GM19328 (cell line): Measurements from ENCODE around the gene UBAC1.
A peak's percentile ranks its signal among the peaks of the same experiment; 100 is the strongest.

Experiments used
- ATAC-seq: cut with Tn5 transposase; IDR thresholded peaks from one replicate; pipeline ENCODE4 v1.9.1; 2021; ENCODE audit warnings: mild to moderate bottlenecking, moderate library complexity; ENCODE audit not compliant: unreplicated experiment

Gene UBAC1, protein sequence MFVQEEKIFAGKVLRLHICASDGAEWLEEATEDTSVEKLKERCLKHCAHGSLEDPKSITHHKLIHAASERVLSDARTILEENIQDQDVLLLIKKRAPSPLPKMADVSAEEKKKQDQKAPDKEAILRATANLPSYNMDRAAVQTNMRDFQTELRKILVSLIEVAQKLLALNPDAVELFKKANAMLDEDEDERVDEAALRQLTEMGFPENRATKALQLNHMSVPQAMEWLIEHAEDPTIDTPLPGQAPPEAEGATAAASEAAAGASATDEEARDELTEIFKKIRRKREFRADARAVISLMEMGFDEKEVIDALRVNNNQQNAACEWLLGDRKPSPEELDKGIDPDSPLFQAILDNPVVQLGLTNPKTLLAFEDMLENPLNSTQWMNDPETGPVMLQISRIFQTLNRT

DNA sequence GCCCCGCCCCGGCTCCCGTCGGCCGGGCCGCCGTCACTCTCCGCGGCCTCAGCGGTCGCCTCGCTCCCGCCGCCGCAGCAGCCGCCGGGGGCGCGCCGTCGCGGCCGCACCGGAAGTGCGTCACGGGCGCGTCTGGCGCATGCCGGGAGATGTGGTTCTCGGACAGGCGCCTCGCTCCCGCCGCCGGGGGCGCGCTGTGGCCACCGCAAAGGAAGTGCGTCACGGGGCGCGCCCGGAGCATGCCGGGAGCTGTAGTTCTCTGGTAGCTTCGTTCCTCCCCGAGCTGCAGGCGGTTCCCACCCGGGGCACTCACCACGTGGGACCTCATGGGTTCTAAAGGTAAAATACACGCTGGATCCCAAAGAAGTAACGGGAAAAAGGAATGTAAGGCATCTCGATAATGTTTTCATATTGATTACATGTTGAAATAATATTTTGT is at the start of gene UBAC1:
Gene UBAC1 (minus strand): TSS at position 97 of the 439 bp plus-strand sequence. CDS start 211 bp downstream, outside the sequence.
- peak; percentile 91 for ATAC-seq

DNA sequence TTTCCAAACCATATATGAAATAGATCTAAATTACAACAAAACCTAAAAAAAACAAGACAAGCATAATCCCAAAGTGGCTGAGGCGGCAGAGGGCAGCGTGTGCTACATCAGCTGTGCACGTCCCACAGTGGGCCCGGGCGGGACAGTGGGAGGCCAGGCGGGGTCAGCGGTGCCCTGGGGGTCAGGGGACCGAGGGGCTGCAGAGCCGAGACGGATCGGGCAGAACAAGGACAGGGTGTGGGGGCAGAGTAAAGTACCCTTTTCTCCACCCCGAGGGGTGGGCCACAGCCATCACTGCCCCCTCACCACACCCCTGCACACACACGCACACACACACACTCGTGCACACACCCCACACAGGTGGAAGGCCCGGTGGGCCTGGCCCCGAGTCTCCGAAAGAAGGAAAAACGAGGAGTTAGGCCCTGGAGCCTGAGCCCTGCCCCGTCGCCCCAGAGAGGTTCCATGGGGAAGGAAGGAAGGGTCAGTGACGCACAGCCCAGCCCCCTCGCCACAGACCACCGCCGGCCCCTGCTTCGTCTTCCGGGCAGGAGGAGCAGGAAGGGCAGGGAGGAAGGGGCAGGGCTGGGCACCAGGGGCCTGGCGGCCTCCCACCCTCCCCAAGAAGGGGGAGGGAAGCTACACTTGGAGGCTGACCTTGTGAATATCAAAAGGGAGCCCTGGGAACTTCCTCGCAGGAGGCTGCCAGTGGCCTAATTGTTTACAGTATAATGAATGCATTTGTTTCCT is 49.6 kb upstream of the UBAC1 start:
- no peak for ATAC-seq

DNA sequence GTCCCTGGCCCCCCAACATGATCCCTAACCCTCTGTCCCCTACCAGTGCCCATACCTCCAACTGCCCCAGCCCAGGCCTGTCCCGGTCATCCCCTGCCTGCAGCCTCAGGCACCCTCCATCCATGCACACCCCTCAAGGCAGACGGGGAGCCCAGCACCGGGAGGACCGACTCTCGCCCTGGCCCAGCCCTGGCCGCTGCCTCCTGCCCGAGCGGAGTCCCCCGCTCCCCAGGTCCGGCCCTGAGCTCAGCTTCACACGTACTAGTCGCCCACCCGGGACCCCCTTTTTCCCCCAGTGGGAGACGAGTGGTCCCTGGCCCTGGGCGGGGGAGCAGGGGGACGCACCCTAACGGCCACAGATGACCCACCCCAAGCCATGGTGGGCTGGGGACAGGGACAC is 49.0 kb upstream of the UBAC1 start:
- no peak for ATAC-seq

DNA sequence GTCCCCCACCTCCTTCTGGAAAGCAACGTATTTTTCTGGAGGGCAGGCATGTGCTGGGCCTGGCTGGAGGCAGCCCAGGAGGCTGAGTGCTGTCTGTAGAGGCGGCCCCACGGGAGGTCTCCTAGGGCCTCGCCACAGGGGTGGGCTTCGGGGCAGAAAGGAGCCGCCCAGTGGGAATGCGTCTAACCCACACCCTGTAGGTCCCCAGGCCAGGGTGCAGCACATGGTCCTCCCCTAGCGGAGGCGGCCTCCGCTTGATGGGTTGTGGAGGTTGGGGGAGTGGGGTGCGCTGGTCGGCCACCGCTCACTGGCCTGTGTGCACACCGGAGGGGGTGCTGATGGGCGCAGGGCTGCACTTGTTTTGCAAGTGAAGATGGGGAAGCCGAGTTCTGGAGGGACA is 48.3 kb upstream of the UBAC1 start:
- no peak for ATAC-seq

DNA sequence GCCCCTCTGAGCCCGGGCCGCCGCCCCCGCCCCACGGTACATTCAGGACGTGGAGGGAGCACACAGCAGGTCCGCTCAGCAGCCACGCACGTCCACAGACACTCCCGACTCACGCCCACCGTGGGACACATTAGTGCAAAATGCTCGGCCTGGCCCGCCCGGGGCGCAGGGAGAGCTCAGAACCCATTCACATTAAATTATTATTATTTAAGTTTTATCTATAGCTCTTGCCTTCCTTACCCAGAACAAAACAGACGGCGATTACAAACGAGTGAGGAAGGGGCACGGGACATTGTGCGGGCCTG is 47.5 kb upstream of the UBAC1 start:
- no peak for ATAC-seq

DNA sequence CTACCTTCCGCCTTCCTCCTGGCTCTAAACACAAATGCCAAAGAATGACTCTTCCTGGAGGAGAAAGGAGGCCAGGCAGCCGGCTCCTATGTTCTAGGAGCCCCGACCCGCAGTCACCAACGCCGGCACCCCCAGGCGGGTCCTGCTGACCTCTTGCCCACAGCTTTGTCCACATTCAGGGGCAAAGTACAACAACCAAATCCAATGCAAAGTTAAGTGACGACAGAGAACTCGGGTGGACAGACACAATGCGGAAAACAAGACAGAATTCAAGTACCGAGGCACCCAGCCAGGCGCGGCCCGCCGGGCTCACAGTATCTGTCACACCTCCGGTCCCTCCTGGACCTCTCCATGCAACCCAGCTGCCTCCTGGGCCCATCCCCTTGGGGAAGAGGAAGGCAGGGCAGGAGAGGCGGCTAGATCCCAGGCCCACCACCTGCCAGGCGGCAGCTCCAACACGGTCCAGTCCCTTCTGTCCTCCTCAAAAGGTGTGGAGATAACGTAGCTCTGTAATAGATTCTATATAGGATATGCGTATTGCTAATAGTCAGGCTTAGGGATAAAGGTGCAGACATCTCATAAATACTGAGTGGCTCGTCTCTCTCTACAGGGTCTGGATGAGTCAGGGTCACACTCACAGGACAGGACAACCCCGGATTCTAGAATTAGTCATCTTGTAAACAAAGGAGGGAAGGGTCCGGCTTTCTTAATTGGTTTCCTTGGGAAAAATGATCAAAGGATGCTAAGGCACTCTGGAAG is 46.9 kb upstream of the UBAC1 start:
- no peak for ATAC-seq

DNA sequence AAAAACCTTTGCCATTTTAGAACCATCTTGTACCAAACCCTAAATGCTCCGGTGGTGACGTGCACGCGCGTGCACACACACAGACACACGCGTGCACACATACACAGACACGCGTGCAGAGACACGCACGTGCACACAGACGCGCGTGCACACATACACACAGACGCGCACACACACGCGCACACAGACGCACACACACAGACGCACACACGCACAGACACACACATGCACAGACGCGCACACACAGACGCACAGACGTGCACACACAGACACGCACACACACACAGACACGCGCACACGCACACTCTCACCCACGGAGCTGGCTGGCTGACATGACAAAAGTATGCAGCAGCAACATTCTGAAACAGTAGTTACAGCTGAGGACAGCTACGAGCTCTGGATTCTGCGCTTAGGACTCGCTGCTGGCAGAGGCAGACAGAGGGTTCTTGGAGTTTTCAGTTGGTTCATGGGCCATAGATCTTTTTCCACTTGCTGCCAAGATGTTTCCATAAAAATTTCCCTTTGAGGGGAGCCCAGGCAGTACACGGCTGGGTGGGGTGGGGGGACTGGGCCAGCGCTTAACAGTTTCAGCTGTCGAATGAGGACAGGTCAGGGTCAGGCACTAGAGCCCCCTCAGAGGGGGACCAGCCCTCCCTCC is 46.2 kb upstream of the UBAC1 start:
- ATAC-seq: no peak

DNA sequence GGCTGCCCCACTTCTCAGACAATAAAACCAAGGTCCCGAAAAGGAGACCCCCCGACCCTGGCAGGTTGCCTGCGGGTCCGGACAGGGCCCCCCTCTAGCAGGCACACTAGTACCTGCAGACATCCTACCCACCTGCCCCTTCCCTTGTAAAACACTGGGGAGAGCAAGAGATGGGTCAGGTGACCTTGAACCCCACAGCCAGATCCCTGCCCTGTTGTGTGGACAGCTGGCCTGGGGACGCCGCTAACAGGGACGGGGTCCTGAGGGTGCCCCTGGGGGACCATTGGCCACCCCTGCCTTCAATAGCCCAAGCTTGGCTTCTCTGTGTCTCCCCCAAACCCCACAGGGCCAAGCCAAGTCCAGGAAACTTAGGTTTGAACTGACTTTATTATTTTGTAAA is 45.0 kb upstream of the UBAC1 start:
- no peak for ATAC-seq

DNA sequence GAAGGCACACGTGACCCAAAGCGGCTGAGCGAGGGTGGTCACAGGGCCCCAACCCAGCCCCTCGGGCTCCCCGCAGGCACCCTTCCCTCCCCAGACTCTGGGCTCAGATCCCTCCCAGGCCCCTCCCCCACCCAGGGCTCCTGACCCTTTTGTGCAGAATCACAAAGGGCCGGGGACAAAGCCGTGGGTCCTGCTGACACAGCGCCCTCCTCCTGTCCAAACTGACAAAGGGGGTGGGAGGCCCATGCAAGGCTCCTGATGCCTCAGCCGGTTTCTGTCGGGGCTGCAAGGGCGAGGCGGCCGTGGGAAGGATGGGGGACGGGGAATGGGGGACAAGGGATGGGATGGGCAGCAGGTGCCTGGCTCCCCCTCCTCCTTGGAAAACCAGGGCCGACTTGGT is 43.5 kb upstream of the UBAC1 start:
- ATAC-seq: no peak

DNA sequence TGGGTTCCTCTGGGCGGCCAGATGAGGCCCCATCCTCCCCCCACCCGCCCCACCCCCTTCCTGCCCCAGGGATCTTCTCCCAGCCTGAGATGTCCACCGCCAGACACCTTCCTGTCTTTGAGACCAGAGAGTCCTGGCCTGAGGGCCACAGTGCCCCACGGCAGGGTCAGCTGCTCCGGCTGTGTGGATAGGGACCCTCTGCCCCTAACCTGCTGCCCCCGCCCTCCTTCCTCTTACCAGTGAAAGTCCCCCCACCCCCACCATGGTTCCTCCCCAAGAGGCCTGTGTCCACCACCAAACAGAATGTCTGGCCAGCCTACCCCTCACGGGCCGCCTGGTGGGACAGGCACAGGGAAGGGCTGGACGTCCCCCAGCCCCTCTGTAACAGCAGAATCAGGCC is 43.0 kb upstream of the UBAC1 start:
- ATAC-seq: no peak

DNA sequence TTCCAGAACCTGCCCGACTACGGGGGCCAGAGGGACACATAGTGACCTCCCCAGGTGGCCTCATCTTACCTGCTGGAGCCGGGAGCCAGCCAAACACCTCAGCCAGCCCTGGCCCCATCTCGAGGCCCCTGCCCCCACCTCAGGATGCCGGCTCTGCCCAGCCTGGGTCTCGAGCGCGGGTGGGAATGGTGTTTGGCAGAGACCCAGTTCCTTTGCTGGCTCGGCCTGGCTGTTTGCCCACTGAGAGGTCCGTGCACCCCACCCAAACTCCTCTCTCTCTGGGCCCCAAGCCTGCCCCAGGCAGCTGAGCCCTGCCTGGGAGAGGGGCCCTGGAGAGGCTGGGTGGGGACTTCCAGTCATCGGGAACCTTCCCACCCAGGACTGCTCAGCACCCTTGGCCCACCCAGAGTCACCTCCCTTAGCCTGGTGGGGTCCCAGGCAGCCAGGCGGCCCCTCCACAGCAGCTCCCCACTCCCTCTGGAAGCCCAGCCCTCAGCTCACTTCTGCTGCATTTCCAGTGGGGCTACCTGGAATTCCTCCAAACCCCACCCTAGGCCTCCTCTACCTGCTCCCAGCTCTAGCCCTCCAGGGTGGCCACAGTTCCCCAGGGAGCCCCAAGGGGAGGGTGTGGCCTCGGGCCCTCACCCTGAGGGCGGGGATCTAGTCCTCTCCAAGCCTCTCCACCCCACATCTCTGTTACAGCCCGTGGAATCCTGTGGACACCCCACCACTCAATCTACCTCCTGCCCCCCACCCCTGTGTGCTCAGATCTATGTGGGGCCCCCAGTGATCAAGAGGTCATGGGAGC is 42.4 kb upstream of the UBAC1 start:
- no peak for ATAC-seq

DNA sequence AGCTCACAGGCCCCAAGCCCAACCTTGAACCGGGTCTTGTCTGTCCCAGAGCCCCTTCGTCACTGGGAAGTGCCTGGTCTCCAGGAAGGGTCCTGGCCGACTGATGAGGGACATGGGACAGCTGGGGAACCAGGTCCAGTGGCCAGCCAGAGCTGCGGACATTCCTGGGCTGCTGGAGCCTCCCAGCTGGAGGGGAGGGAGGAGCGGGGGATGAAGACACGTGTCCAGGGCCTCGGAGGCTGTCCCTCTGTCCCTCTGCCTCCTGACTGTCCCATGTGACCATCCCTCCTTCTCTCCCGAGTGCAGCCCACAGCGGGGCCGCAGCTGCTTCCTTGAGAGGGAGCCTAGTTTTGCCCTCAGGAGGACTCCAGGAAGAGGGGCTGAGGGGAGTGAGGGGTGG is 41.7 kb upstream of the UBAC1 start:
- ATAC-seq: no peak

DNA sequence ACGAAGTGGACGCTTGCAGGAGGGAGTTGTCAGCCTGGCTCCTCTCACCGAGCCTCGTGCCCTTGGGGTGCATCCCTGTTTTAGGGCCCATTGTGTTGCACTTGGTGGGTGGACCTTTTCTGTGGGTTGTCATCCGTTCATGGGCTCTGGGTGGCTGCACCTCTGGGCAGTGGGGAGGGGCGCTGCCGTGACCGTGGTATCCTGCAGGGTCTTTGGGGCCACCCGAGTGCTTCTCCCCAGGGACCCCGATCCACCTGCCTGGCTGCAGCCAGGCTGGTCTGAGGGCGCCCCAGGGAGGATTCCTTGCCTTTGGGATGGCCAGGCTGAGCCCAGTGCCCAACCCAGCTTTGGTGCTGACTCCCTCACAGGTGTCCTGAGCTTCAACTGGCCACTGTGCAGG is 41.0 kb upstream of the UBAC1 start:
- ATAC-seq: no peak

DNA sequence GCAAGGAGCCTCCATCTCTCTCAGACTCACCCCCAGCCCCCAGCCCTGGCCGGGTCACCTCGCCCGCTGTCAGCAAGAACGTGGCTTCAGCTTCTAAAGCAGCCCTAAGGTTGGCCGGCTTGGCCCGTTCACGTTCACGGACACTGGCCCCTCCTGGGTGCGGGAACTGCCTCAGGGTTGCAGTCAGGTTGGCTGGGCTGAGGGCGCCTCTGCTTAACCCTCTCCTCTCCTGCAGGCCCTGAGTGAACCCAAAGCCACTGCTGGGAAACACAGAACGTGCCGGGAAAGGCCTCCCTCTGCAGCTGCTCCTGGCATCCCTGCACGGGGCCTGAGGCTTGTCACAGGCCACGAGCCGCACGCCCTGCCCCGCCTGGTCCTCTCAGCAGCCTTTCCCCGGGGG is 40.1 kb upstream of the UBAC1 start:
- no peak for ATAC-seq

DNA sequence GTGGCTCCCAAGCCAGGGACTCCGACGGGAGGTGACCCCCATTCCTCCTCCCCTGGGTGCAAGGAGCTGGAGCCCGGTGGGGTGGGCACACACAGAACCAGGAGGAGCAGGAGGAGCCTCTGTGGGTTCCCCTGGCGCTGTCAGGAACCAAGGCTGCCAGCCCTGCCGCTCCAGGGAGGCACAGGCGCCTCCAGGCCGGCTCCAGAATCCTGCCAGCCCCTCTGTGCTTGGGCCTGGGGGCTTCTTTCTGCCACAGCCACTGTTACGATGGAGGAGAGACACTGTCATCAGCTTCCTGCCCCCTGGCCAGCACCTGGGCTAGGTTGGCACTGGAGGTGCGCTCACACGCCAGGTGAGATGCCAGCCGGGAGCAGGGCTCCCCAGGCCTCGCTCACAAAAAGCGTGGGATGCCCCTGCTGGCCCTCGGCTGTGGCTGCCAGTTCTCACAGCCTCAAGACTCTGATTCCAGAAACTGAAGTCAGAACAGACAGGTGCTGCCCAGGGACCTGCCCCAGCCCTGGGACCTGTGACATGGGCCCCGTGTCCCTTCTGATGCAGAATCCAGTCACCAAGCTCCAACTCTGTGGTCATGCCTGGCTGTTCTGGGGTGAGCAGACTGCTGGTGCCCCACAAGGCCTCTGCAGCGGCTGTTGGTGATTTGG is 37.4 kb upstream of the UBAC1 start:
- no peak for ATAC-seq

DNA sequence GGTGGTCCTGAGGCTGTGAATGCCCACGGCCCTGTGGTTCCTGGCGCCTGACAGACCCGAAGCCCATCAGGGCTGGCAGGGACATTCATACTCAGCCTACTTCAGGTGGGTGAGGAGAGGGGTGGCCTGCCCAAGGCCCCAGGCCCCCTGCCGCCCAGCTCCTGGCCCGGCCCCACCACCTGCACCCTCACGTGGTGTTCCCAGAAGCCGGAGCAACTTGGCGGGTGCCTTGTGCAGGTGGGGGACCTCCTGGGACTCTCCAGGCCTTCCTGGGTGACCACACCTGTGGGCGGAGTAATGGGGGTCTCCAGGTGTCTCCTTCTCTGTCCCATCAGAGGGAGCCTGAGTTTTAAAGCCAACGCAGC is 36.8 kb upstream of the UBAC1 start:
- no peak for ATAC-seq

DNA sequence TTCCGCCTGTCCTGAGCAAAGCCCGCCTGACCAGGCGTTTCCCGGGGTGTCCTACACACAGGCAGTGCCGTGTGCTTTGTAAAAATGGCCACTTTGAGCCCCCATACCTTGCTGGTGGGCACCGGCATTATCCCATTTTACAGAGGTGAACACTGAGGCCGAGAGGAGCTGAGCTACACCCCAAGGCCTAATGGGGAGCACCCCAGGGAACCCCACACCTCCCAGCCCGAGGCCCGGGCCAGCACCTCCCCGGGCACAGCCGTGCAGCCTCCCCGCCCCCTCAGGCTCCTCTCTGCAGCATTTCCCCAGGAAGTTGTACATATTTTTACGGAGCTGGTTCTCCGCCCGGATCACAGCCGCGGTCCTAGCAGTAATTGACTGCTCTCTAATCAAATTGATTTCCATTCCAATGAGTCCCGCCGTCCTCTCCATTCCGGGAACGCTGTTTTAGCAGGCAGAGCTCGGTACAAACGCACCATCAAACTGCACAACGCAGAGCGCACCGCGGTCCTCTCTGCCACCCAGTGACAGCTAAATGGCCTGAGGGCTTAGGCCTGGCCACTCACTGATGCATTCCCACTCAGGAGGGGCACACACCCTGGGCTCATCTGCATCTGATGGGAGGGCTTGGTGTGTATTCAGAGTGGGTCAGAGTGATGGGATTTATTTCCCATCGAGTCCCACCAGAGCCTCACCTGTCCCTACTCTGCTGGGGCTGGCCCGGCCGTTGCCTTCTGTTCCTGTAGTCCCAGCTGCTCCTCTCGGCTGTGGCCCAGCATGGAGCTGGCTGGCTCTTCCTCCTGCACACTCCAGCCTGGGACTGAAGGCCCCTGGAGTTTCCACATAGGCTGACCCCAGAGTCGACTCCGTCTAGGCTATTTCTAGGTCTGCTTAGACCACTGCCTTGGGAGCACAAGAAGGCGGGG is 36.2 kb upstream of the UBAC1 start:
- no peak for ATAC-seq

DNA sequence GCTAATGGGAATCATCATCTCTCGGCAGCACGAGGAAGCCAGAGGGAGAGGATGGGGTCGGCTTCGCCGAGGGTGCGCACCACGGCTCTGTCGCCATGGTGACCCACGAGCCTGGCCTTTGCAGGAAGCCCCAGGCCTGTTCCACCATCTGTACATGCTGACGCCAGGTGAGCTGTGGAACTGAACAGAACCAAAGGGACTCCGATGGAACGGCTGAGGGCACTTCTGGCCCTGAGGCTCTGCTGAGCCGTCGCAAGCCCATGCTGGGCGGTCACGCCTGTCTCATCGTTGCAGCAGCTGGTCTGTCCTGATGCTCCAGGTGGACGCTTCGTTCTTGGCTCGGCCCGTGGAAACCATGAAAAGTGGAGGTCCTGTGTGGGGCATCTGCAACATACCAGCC is 34.6 kb upstream of the UBAC1 start:
- ATAC-seq: no peak
